Measurements from ENCODE around the gene ZC3HAV1.
"Not testable (repeated sequence)": the region's sequence is repeated elsewhere in the genome, so short reads cannot be mapped to it uniquely, and the experiment has no call there.

Gene ZC3HAV1

DNA sequence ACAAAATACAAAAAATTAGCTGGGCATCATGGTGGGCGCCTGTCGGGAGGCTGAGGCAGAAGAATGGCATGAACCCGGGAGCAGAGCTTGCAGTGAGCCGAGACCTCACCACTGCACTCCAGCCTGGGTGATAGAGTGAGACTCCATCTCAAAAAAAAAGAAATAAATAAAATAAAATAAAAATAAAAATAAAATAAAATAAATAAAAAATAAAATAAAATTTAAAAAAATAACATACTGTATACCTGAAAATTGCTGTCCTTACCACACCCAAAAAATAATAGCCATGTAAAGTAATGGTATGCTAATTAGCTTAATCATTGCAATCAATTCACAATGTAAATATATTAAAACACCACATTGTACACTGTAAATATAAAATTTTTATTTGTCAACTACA is 77.0 kb downstream of the ZC3HAV1 start:
- H3K9me3 ChIP-seq (ENCODE audit: insufficient read depth, low read length), result no peaks in the 10 kb centered on the region

DNA sequence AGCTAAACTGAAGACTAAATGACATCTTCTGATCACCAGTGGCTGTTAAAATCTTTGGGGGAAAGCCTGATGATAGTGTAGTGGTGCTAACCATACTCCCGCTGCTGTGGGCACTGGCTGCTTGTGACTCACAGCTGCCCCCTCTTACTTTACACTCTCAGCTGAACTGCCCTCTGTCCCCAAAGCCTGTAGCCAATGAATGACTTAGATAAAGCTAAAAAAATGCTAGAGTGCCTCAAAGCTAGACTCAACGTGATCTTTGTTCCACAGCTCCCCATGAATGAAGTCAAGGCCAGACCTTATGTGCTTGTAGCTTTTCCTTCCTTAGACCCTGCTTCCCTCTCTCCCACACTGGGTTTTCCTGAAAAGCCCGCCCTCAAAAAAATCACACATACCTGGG is 80.2 kb downstream of the ZC3HAV1 start:
- no peak for DNase-seq (ENCODE audit: low read depth, low spot score)
- Histone ChIP-seq H3K27me3 (ENCODE audit: insufficient read depth, insufficient read length) (no peaks in the 10 kb centered on the region), H3K9me3 (ENCODE audit: insufficient read depth, low read length) (no peaks in the 10 kb centered on the region), H3K9ac (ENCODE audit: insufficient read length, low read depth) (no peak overlapping the region), H3K36me3 (ENCODE audit: insufficient read depth, insufficient read length, low read length) (peaks cover 83% of the 10 kb centered on the region), H3K4me3 (ENCODE audit: insufficient read length, low read depth) (no peak overlapping the region), H3K4me1 (ENCODE audit: insufficient read depth, insufficient read length) (no peaks in the 10 kb centered on the region)
- TF ChIP-seq YY1 (IDR thresholded peaks at IDR 0.05; ENCODE audit: insufficient read depth, insufficient read length), result no peak
- no peak for TF ChIP-seq ZNF274 (IDR thresholded peaks at IDR 0.05; ENCODE audit: low read depth, low read length)
- no peak for TF ChIP-seq SUZ12 (IDR thresholded peaks at IDR 0.05; ENCODE audit: extremely low read depth, insufficient read depth, insufficient read length)

More for the DNA sequence above, 77.0 kb downstream of the ZC3HAV1 start:
- TF ChIP-seq YY1 (IDR thresholded peaks at IDR 0.05; ENCODE audit: insufficient read depth, insufficient read length) (no peak), SUZ12 (IDR thresholded peaks at IDR 0.05; ENCODE audit: extremely low read depth, insufficient read depth, insufficient read length) (no peak), ZNF274 (IDR thresholded peaks at IDR 0.05; ENCODE audit: low read depth, low read length) (no peak)
- Histone ChIP-seq H3K4me1 (ENCODE audit: insufficient read depth, insufficient read length) (no peaks in the 10 kb centered on the region), H3K27me3 (ENCODE audit: insufficient read depth, insufficient read length) (no peaks in the 10 kb centered on the region), H3K36me3 (ENCODE audit: insufficient read depth, insufficient read length, low read length) (peaks cover 61% of the 10 kb centered on the region), H3K9ac (ENCODE audit: insufficient read length, low read depth) (no peak overlapping the region), H3K4me3 (ENCODE audit: insufficient read length, low read depth) (no peak overlapping the region)
- DNase-seq (ENCODE audit: low read depth, low spot score), result no peak

DNA sequence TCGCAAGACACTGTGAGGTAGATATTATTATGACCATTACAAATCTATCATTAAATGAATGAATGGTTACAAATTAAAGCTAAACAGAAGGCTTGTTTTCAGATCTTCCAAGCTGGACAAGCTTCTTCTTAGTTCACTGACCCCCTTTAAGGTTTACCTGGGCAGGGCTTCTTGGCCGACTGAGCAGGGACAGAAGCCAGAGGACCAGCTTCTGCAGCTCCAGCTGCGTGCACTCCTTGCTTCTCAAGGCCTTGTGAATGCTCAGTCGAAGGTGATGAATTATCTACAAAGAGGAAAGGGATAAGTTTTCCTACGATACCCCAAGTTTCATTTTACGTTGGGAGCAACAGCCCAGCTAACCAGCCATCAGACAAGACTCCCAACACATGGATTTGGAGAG is 83.0 kb downstream of the ZC3HAV1 start:
- DNase-seq (ENCODE audit: low read depth, low spot score), result no peak
- no peaks in the 10 kb centered on the region for H3K4me1 ChIP-seq (ENCODE audit: insufficient read depth, insufficient read length)
- H3K9ac ChIP-seq (ENCODE audit: insufficient read length, low read depth), result no peak overlapping the region
- peaks cover 67% of the 10 kb centered on the region for H3K36me3 ChIP-seq (ENCODE audit: insufficient read depth, insufficient read length, low read length)
- no peaks in the 10 kb centered on the region for H3K27me3 ChIP-seq (ENCODE audit: insufficient read depth, insufficient read length)
- TF ChIP-seq SUZ12 (IDR thresholded peaks at IDR 0.05; ENCODE audit: extremely low read depth, insufficient read depth, insufficient read length), result no peak
- no peak for TF ChIP-seq ZNF274 (IDR thresholded peaks at IDR 0.05; ENCODE audit: low read depth, low read length)
- TF ChIP-seq YY1 (IDR thresholded peaks at IDR 0.05; ENCODE audit: insufficient read depth, insufficient read length), result no peak
- H3K9me3 ChIP-seq (ENCODE audit: insufficient read depth, low read length), result no peaks in the 10 kb centered on the region
- no peak overlapping the region for H3K4me3 ChIP-seq (ENCODE audit: insufficient read length, low read depth)

DNA sequence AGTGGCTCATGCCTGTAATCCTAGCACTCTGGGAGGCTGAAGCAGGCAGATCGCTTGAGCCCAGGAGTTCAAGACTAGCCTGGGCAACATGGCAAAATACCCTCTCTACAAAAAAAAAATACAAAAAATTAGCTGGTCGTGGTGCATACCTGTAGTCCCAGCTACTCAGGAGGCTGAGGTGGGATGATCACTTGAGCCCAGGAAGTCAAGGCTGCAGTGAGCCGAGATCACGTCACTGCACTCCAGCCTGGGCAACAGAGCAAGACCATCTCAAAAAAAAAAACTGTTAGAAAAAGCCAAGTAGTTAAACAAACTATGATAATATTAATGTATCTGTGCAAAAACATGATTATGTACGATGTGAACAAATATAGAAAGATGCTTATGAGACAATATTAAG is 83.7 kb downstream of the ZC3HAV1 start:
- H3K27me3 ChIP-seq (ENCODE audit: insufficient read depth, insufficient read length); H3K4me1 ChIP-seq (ENCODE audit: insufficient read depth, insufficient read length); H3K4me3 ChIP-seq (ENCODE audit: insufficient read length, low read depth); DNase-seq (ENCODE audit: low read depth, low spot score); H3K9ac ChIP-seq (ENCODE audit: insufficient read length, low read depth); H3K9me3 ChIP-seq (ENCODE audit: insufficient read depth, low read length): not testable (repeated sequence)
- H3K36me3 ChIP-seq (ENCODE audit: insufficient read depth, insufficient read length, low read length), result peaks cover 61% of the 10 kb centered on the region

DNA sequence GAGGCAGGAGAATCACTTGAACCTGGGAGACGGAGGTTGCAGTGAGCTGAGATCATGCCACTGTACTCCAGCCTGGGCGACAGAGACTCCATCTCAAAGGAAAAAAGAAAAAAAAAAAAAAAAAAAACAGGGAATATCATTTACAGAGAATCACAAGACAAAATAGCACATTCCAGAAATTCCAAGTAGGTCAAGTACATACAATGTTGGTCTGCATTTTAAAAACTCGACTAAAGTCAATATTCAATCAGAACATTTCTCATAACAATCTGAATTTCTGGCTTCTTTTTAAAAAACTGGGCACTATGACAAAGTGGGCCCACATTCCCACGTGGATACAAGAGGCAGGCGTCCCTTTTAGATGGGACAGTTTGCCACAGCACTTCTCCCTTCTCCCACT is 86.4 kb downstream of the ZC3HAV1 start:
- DNase-seq (ENCODE audit: low read depth, low spot score), result no peak
- H3K4me3 ChIP-seq (ENCODE audit: insufficient read length, low read depth), result no peak overlapping the region
- peaks cover 40% of the 10 kb centered on the region for H3K36me3 ChIP-seq (ENCODE audit: insufficient read depth, insufficient read length, low read length)
- TF ChIP-seq ZNF274 (IDR thresholded peaks at IDR 0.05; ENCODE audit: low read depth, low read length) (no peak), SUZ12 (IDR thresholded peaks at IDR 0.05; ENCODE audit: extremely low read depth, insufficient read depth, insufficient read length) (no peak)
- no peaks in the 10 kb centered on the region for H3K9me3 ChIP-seq (ENCODE audit: insufficient read depth, low read length)
- no peak overlapping the region for H3K9ac ChIP-seq (ENCODE audit: insufficient read length, low read depth)
- H3K27me3 ChIP-seq (ENCODE audit: insufficient read depth, insufficient read length), result no peaks in the 10 kb centered on the region
- no peaks in the 10 kb centered on the region for H3K4me1 ChIP-seq (ENCODE audit: insufficient read depth, insufficient read length)

DNA sequence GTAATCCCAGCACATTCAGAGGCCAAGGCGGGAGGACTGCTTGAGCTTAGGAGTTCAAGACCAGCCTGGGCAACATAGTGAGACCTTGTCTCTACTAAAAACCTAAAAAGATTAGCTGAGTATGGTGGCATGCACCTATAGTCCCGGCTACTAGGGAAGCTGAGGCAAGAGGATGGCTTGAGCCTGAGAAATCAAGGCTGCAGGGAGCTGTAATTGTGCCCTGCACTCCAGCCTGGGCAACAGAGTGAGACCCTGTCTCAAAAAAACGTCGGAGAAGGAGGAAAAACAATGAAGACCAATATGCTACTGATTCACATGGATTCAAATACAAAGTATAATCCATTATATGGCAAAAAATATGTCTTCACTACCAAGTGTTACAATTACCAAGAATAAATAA is 87.2 kb downstream of the ZC3HAV1 start:
- Histone ChIP-seq H3K4me3 (ENCODE audit: insufficient read length, low read depth) (no peak overlapping the region), H3K9ac (ENCODE audit: insufficient read length, low read depth) (no peak overlapping the region), H3K9me3 (ENCODE audit: insufficient read depth, low read length) (no peaks in the 10 kb centered on the region), H3K36me3 (ENCODE audit: insufficient read depth, insufficient read length, low read length) (peaks cover 32% of the 10 kb centered on the region), H3K27me3 (ENCODE audit: insufficient read depth, insufficient read length) (no peaks in the 10 kb centered on the region), H3K4me1 (ENCODE audit: insufficient read depth, insufficient read length) (no peaks in the 10 kb centered on the region)
- no peak for DNase-seq (ENCODE audit: low read depth, low spot score)
- TF ChIP-seq YY1 (IDR thresholded peaks at IDR 0.05; ENCODE audit: insufficient read depth, insufficient read length) (no peak), ZNF274 (IDR thresholded peaks at IDR 0.05; ENCODE audit: low read depth, low read length) (no peak), SUZ12 (IDR thresholded peaks at IDR 0.05; ENCODE audit: extremely low read depth, insufficient read depth, insufficient read length) (no peak)

DNA sequence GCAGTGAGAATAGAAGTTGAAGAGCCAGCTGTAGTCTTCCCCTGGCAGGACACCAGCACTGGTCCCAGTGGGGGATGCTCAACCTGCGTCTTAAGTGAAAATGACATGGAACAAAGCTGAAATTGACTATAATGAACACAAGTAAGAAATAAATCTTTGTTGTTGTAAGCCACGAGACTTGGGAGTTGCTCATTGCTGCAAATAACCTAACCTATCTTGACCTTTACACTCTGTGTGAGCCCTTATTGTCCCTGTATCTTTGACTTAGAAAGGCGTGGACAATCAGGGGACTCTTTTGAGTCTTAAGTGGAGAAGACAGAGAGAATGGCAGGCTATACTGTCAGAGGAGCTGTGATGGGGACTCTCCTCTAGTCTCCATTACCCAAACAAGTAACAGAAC is 90.6 kb downstream of the ZC3HAV1 start:
- no peak for TF ChIP-seq SUZ12 (IDR thresholded peaks at IDR 0.05; ENCODE audit: extremely low read depth, insufficient read depth, insufficient read length)
- TF ChIP-seq ZNF274 (IDR thresholded peaks at IDR 0.05; ENCODE audit: low read depth, low read length), result no peak
- no peak for TF ChIP-seq YY1 (IDR thresholded peaks at IDR 0.05; ENCODE audit: insufficient read depth, insufficient read length)
- Histone ChIP-seq H3K9ac (ENCODE audit: insufficient read length, low read depth) (no peak overlapping the region), H3K9me3 (ENCODE audit: insufficient read depth, low read length) (no peaks in the 10 kb centered on the region), H3K36me3 (ENCODE audit: insufficient read depth, insufficient read length, low read length) (peaks cover 7% of the 10 kb centered on the region), H3K4me1 (ENCODE audit: insufficient read depth, insufficient read length) (no peaks in the 10 kb centered on the region), H3K27me3 (ENCODE audit: insufficient read depth, insufficient read length) (no peaks in the 10 kb centered on the region), H3K4me3 (ENCODE audit: insufficient read length, low read depth) (no peak overlapping the region)
- DNase-seq (ENCODE audit: low read depth, low spot score), result no peak

DNA sequence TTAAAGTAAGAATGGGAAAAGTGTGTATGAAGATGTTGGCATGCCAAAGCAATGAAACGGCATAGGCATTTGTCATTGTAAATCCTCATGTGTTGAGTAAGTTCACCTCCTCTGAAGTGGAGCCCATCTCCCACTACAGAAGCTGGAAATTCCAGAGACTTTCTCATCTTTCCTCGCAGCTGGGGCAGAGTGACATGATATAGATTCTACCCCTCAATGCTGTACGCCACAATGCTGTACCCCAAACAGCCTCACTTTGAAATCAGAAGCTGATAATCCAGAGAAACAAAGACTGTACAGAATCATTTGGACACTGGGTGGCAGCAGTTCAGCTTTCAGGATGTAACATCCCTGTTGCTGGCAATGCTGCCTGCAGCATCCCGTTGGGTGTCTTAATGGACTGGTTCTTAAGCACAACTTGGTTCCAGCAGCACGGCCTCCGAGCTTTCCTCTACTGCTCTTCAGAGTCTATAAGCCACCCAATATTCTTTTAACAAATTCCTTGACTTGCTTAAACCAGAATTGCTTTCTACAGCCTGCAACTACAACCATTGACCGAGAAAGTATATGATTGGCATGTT is 92.5 kb downstream of the ZC3HAV1 start:
- Histone ChIP-seq H3K27me3 (ENCODE audit: insufficient read depth, insufficient read length) (no peaks in the 10 kb centered on the region), H3K4me3 (ENCODE audit: insufficient read length, low read depth) (no peak overlapping the region), H3K36me3 (ENCODE audit: insufficient read depth, insufficient read length, low read length) (peaks cover under 1% of the 10 kb centered on the region), H3K9me3 (ENCODE audit: insufficient read depth, low read length) (no peaks in the 10 kb centered on the region), H3K4me1 (ENCODE audit: insufficient read depth, insufficient read length) (no peaks in the 10 kb centered on the region), H3K9ac (ENCODE audit: insufficient read length, low read depth) (no peak overlapping the region)
- no peak for DNase-seq (ENCODE audit: low read depth, low spot score)
- TF ChIP-seq YY1 (IDR thresholded peaks at IDR 0.05; ENCODE audit: insufficient read depth, insufficient read length) (no peak), ZNF274 (IDR thresholded peaks at IDR 0.05; ENCODE audit: low read depth, low read length) (no peak), SUZ12 (IDR thresholded peaks at IDR 0.05; ENCODE audit: extremely low read depth, insufficient read depth, insufficient read length) (no peak)
